Measurements from ENCODE around the gene PTPRC. TPM values are rescaled to one million over a fixed set of nuclear protein-coding genes. Genes with fewer than 3 reads are reported as not detected.

The PTPRC gene
- total and polyA plus RNA-seq, 7 donors = 0.42 to 7.0 (median 3.9) TPM

DNA sequence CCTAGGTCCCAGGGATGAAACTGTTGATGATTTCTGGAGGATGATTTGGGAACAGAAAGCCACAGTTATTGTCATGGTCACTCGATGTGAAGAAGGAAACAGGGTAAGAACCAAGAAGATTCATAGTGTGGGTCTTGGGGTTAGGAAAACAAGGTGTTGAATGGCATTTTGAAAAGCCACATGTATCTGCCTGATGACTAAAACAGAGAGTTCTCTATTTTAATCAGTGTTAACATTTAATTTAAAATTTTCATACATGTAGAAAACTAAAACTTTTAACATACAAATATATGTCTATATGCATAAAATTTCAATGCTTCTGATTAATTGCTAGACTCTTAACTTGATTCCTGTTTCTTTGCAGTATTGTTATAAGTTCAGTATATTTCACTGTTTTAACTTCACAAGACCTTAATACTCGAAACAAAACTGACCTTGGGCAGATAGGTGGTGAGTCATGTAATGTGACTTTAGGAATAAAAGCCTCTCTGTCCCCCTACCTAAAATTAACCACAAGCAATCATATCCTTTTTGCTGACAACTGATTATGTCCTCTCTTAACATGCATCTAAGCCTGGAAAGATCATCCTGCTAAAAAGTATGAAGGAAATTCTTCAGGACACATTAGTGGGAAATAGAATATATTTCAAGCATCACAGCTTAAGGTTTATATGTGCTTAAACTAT, 95.6 kb downstream of the PTPRC start:
- WGBS, 3 donors = 16 to 25% (median 18%) methylated on average over 2 of the region's 2 CpGs
- H3K27ac ChIP-seq = no peak overlapping the region
- H3K4me3 ChIP-seq = no peak overlapping the region
- no peaks in the 10 kb centered on the region for H3K4me1 ChIP-seq
- DNase-seq = no peak
- TF ChIP-seq, protein P1, sequence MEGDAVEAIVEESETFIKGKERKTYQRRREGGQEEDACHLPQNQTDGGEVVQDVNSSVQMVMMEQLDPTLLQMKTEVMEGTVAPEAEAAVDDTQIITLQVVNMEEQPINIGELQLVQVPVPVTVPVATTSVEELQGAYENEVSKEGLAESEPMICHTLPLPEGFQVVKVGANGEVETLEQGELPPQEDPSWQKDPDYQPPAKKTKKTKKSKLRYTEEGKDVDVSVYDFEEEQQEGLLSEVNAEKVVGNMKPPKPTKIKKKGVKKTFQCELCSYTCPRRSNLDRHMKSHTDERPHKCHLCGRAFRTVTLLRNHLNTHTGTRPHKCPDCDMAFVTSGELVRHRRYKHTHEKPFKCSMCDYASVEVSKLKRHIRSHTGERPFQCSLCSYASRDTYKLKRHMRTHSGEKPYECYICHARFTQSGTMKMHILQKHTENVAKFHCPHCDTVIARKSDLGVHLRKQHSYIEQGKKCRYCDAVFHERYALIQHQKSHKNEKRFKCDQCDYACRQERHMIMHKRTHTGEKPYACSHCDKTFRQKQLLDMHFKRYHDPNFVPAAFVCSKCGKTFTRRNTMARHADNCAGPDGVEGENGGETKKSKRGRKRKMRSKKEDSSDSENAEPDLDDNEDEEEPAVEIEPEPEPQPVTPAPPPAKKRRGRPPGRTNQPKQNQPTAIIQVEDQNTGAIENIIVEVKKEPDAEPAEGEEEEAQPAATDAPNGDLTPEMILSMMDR (IDR thresholded peaks at IDR 0.05) = no peak
- no peaks in the 10 kb centered on the region for H3K9me3 ChIP-seq
- intact Hi-C loops (cut with DNase I) = no loop called here
- H3K36me3 ChIP-seq (ENCODE audit: insufficient read depth in 1 of 2, low read depth in 1 of 2) = no peaks in the 10 kb centered on the region
- no peaks in the 10 kb centered on the region for H3K27me3 ChIP-seq (ENCODE audit: insufficient read depth in 3 of 3, low read length in 2 of 3)
- ATAC-seq = no peak

DNA sequence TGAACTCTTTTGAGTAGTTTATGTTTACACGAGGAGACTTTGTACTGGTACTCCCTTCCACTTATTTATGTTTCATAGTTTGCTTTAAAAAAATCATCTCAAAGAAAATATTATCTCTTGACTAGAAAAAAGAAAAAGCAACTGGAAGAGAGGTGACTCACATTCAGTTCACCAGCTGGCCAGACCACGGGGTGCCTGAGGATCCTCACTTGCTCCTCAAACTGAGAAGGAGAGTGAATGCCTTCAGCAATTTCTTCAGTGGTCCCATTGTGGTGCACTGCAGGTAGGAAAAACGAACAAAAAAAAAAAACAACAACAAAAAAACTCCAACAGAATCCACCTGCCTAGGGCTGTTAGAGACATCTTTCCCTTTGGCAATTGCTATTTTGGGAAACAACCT, 102.9 kb downstream of the PTPRC start:
- TF ChIP-seq, protein P1 (IDR thresholded peaks at IDR 0.05) = no peak
- H3K27ac ChIP-seq = no peak overlapping the region
- intact Hi-C loops (cut with DNase I) = no loop called here
- ATAC-seq (no peak), DNase-seq (peak in 1 of 2 donors; percentile 17)
- no peaks in the 10 kb centered on the region for H3K4me1 ChIP-seq
- no peaks in the 10 kb centered on the region for H3K27me3 ChIP-seq (ENCODE audit: insufficient read depth in 3 of 3, low read length in 2 of 3)
- no peaks in the 10 kb centered on the region for H3K9me3 ChIP-seq
- 59 to 70% (median 68%) methylated on average over 3 of the region's 3 CpGs for WGBS, 3 donors
- H3K36me3 ChIP-seq (ENCODE audit: insufficient read depth in 1 of 2, low read depth in 1 of 2) = no peaks in the 10 kb centered on the region
- no peak overlapping the region for H3K4me3 ChIP-seq

DNA sequence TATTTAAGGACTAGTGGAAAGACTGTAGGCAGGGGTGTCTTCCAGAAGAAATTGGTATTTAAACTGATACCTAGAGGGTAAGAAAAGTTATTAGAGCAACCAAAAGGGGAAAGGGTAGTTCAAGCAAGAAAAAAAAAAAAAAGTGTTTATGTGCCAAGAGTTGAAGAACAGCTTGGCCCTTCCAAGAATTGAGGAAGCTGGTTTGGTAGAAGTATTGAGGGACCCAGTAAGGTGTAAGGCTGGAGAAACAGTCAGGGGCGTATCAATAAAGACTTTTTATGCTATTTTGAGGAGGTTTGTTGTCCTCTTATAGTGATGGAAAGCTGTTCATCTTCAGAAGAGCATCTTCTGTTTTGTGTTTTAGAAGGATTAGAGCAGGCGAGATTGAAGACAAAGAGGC, 108.3 kb downstream of the PTPRC start:
- H3K4me3 ChIP-seq = no peak overlapping the region
- WGBS, 3 donors = 88 to 91% (median 89%) methylated on average over 2 of the region's 2 CpGs
- ATAC-seq = no peak
- TF ChIP-seq, protein P1 (IDR thresholded peaks at IDR 0.05) = no peak
- no peaks in the 10 kb centered on the region for H3K36me3 ChIP-seq (ENCODE audit: insufficient read depth in 1 of 2, low read depth in 1 of 2)
- no peak overlapping the region for H3K27ac ChIP-seq
- H3K9me3 ChIP-seq = no peaks in the 10 kb centered on the region
- no peaks in the 10 kb centered on the region for H3K27me3 ChIP-seq (ENCODE audit: insufficient read depth in 3 of 3, low read length in 2 of 3)
- intact Hi-C loops (cut with DNase I) = no loop called here
- no peak for DNase-seq
- no peaks in the 10 kb centered on the region for H3K4me1 ChIP-seq

DNA sequence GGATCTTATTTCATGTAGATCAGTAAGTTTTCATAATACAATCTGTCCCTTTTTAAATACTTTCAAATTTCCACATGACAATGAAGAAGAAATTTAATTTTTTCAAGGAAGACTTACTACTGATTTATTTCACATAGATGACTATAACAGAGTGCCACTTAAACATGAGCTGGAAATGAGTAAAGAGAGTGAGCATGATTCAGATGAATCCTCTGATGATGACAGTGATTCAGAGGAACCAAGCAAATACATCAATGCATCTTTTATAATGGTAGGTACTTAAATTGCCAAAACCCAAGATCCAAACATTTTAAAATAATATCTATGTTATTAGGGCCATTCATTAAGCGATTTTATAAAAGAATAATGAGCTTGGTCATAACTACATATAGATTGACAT, 110.4 kb downstream of the PTPRC start:
- 93 to 100% (median 95%) methylated on average over 1 of the region's 1 CpG for WGBS, 3 donors
- H3K27me3 ChIP-seq (ENCODE audit: insufficient read depth in 3 of 3, low read length in 2 of 3) = no peaks in the 10 kb centered on the region
- ATAC-seq = no peak
- no peaks in the 10 kb centered on the region for H3K9me3 ChIP-seq
- H3K36me3 ChIP-seq (ENCODE audit: insufficient read depth in 1 of 2, low read depth in 1 of 2) = no peaks in the 10 kb centered on the region
- TF ChIP-seq, protein P1 (IDR thresholded peaks at IDR 0.05) = no peak
- DNase-seq = no peak
- intact Hi-C loops (cut with DNase I) = no loop called here
- H3K4me1 ChIP-seq = no peaks in the 10 kb centered on the region
- no peak overlapping the region for H3K27ac ChIP-seq
- H3K4me3 ChIP-seq = no peak overlapping the region

DNA sequence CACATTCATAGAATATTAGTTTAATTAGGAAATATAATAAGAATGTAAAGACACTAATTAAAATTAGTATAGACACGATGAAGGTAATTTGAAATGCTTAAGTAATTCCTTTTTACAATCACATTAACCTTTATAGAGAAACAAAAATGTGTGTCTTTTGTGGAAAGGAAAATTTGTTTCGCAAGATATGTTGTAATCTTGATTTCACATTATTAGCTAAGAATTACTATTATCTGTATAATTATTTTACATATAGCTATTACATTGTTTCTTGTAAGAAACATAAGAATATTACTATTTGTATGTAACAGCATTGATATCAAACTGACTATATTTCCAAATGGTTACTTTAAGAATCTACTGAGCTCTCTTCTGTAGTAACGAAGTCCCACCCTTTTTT, 111.2 kb downstream of the PTPRC start:
- Histone ChIP-seq H3K36me3 (ENCODE audit: insufficient read depth in 1 of 2, low read depth in 1 of 2) (no peaks in the 10 kb centered on the region), H3K4me1 (no peaks in the 10 kb centered on the region), H3K9me3 (no peaks in the 10 kb centered on the region), H3K27me3 (ENCODE audit: insufficient read depth in 3 of 3, low read length in 2 of 3) (no peaks in the 10 kb centered on the region), H3K4me3 (no peak overlapping the region), H3K27ac (no peak overlapping the region)
- ATAC-seq (no peak), DNase-seq (no peak)
- TF ChIP-seq, protein P1 (IDR thresholded peaks at IDR 0.05) = no peak
- 79 to 84% (median 80%) methylated on average over 3 of the region's 3 CpGs for WGBS, 3 donors
- intact Hi-C loops (cut with DNase I) = loop anchor here in 1 of 2 donors (10.0 kb wide), 1 partner anchor 795 kb away; no protein-coding TSS in a partner anchor

Measured in psoas muscle (tissue), 8 donors.